H1 (cell line): Measurements from ENCODE around the gene C17orf113.

Source experiments
- ASH2L ChIP-seq: fragments of 200-600, 300-600 bp; sonication (generic); IDR thresholded peaks from one replicate; pipeline ENCODE4 v1.7.1; 2017; ENCODE audit warnings: low read length
- CHD7 ChIP-seq: fragments of 300-600 bp; sonication (generic); IDR thresholded peaks from 2 replicates; pipeline ENCODE4 v1.7.1; 2012; ENCODE audit warnings: low read length, moderate library complexity, mild to moderate bottlenecking, inconsistent platforms; ENCODE audit not compliant: insufficient replicate concordance
- CREB1 ChIP-seq: IDR thresholded peaks from 2 replicates; pipeline ENCODE4 v1.6.1; 2012; ENCODE audit warnings: inconsistent platforms
- CTCF ChIP-seq, 3 experiments: IDR thresholded peaks; 1 replicate in 2 of 3; 2 replicates in 1 of 3; pipeline versions ENCODE4 v1.5.1 to v1.6.1; 2011; ENCODE audit warnings: low read length in 3 of 3, mild to moderate bottlenecking in 3 of 3, inconsistent platforms in 2 of 3, low read depth in 1 of 3, moderate library complexity in 1 of 3; ENCODE audit not compliant: insufficient read depth in 1 of 3; ENCODE audit errors: control extremely low read depth in 1 of 3
- HDAC2 ChIP-seq, 2 experiments: fragments of 300-600 bp in 1 of 2; sonication (generic) in 1 of 2; IDR thresholded peaks; 2 replicates each; pipeline ENCODE4 v1.6.1; 2011 to 2012; ENCODE audit warnings: low read depth in 2 of 2, low read length in 2 of 2, mild to moderate bottlenecking in 2 of 2, moderate library complexity in 2 of 2, borderline replicate concordance in 1 of 2, inconsistent platforms in 1 of 2
- POLR2AphosphoS5 ChIP-seq: IDR thresholded peaks from 2 replicates; pipeline ENCODE4 v1.6.1; 2011; ENCODE audit warnings: low read depth, low read length
- RAD21 ChIP-seq, 2 experiments: IDR thresholded peaks in 1 of 2; conservative IDR thresholded peaks in 1 of 2; 2 replicates each; pipeline ENCODE4 v1.6.1; 2011; ENCODE audit warnings: low read depth in 2 of 2, low read length in 2 of 2, improper control_type of control experiment in 1 of 2, inconsistent platforms in 1 of 2, mild to moderate bottlenecking in 1 of 2, moderate library complexity in 1 of 2
- RNF2 ChIP-seq: fragments of 200-900, 300-1000 bp; sonication (generic); IDR thresholded peaks from 2 replicates; pipeline ENCODE4 v1.7.1; 2016; ENCODE audit warnings: borderline replicate concordance, low read depth, mild to moderate bottlenecking, antibody characterized with exemption, low read length; ENCODE audit not compliant: poor library complexity, severe bottlenecking; ENCODE audit errors: missing control alignments
- RXRA ChIP-seq: IDR thresholded peaks from 2 replicates; pipeline ENCODE4 v1.6.1; 2011; ENCODE audit warnings: low read depth, mild to moderate bottlenecking, low read length, moderate library complexity; ENCODE audit not compliant: insufficient read depth
- SIX5 ChIP-seq: IDR thresholded peaks from 2 replicates; pipeline ENCODE4 v1.6.1; 2011; ENCODE audit warnings: mild to moderate bottlenecking, low read depth, low read length
- SUZ12 ChIP-seq: fragments of 200-600 bp; sonication (generic); IDR thresholded peaks from 2 replicates; pipeline ENCODE4 v1.6.1; 2012; ENCODE audit warnings: mild to moderate bottlenecking, inconsistent platforms, low read length, moderate library complexity, mixed read lengths

GRCh38 chr17:42019509-42020404, 30.6 kb downstream of the C17orf113 start, which contains the start of gene NKIRAS2:
- no peak for TF ChIP-seq SUZ12
- peak; percentile 77 to 85 (median 81) for TF ChIP-seq CTCF (IDR thresholded peaks at IDR 0.05; ENCODE audit: control extremely low read depth in 1 of 3, insufficient read depth in 1 of 3, low read depth in 1 of 3, low read length in 3 of 3)
- TF ChIP-seq RAD21 (IDR thresholded peaks at IDR 0.05 in 1 of 2, conservative IDR thresholded peaks at IDR 0.05 in 1 of 2; ENCODE audit: low read depth in 2 of 2, low read length in 2 of 2) = peak in 1 of 2 experiments; percentile 33; a peak in 2 of 4 replicates
- TF ChIP-seq RXRA = no peak
- no peak for TF ChIP-seq POLR2AphosphoS5
- no peak for TF ChIP-seq SIX5
- no peak for TF ChIP-seq CHD7
- peak; percentile 54 for TF ChIP-seq CREB1
- TF ChIP-seq HDAC2 (IDR thresholded peaks at IDR 0.05; ENCODE audit: borderline replicate concordance in 1 of 2, low read depth in 2 of 2, low read length in 2 of 2) = no peak; a peak in 1 of 4 replicates
- TF ChIP-seq ASH2L = peak; percentile 53
- TF ChIP-seq RNF2 = no peak
